Keratinocyte (primary cell): ENCODE results near the gene ZNRF1. TPM values are rescaled to one million over a fixed set of nuclear protein-coding genes. Genes with fewer than 3 reads are reported as not detected.

Source experiments
- DNase-seq: peaks from one replicate; pipeline ENCODE4 v3.0.0-alpha.2; 2011; ENCODE audit warnings: low read depth, missing footprints, low spot score
- FAIRE-seq: peaks from 2 replicates; lab custom pipeline; 2011; peaks lifted over from hg19 to GRCh38; lab: Jason Lieb, UNC
- H2AFZ ChIP-seq: 2 replicates; pipeline ENCODE4 v1.6.0; 2012; ENCODE audit warnings: low read length, control low read depth, inconsistent platforms; ENCODE audit not compliant: control insufficient read depth
- H3K27ac ChIP-seq: 2 replicates; pipeline ENCODE4 v1.5.1; 2011; ENCODE audit warnings: low read length; ENCODE audit not compliant: control insufficient read depth, insufficient read depth
- H3K27me3 ChIP-seq: 3 replicates; pipeline ENCODE4 v1.6.0; 2011; ENCODE audit warnings: low read length; ENCODE audit not compliant: control insufficient read depth, insufficient read depth; ENCODE audit errors: extremely low read depth
- H3K36me3 ChIP-seq, 2 experiments: 2 replicates in 1 of 2; 3 replicates in 1 of 2; pipeline ENCODE4 v1.5.1; 2011; ENCODE audit warnings: low read length in 2 of 2, mild to moderate bottlenecking in 1 of 2; ENCODE audit not compliant: control insufficient read depth in 2 of 2, insufficient read depth in 2 of 2; ENCODE audit errors: extremely low read depth in 1 of 2
- H3K4me1 ChIP-seq: 3 replicates; pipeline ENCODE4 v1.5.1; 2011; ENCODE audit warnings: low read length; ENCODE audit not compliant: control insufficient read depth, insufficient read depth; ENCODE audit errors: extremely low read depth
- H3K4me2 ChIP-seq: 3 replicates; pipeline ENCODE4 v1.6.0; 2011; ENCODE audit warnings: low read depth, low read length; ENCODE audit not compliant: control insufficient read depth, insufficient read depth; ENCODE audit errors: extremely low read depth
- H3K4me3 ChIP-seq, 3 experiments: fragments of 200-600 bp in 1 of 3; sonication (generic) in 1 of 3; 2 replicates in 2 of 3; 3 replicates in 1 of 3; pipeline ENCODE4 v1.5.1; 2011 to 2016; ENCODE audit warnings: low read length in 3 of 3, mild to moderate bottlenecking in 3 of 3, control low read depth in 2 of 3, inconsistent platforms in 1 of 3, low read depth in 1 of 3, mixed read lengths in 1 of 3, mixed run types in 1 of 3, moderate library complexity in 1 of 3; ENCODE audit not compliant: control insufficient read depth in 2 of 3, insufficient read depth in 2 of 3; ENCODE audit errors: extremely low read depth in 1 of 3
- H3K79me2 ChIP-seq: 2 replicates; pipeline ENCODE4 v1.6.0; 2012; ENCODE audit warnings: low read length; ENCODE audit not compliant: control insufficient read depth, insufficient read depth
- H3K9ac ChIP-seq: 3 replicates; pipeline ENCODE4 v1.6.0; 2011; ENCODE audit warnings: low read length; ENCODE audit not compliant: control insufficient read depth, insufficient read depth; ENCODE audit errors: extremely low read depth
- H3K9me1 ChIP-seq: 3 replicates; pipeline ENCODE4 v1.6.0; 2011; ENCODE audit warnings: low read length; ENCODE audit not compliant: control insufficient read depth, insufficient read depth; ENCODE audit errors: extremely low read depth
- H3K9me3 ChIP-seq: 2 replicates; pipeline ENCODE4 v1.5.1; 2012; ENCODE audit warnings: low read depth, low read length; ENCODE audit not compliant: control insufficient read depth
- H4K20me1 ChIP-seq: 3 replicates; pipeline ENCODE4 v1.6.0; 2011; ENCODE audit warnings: low read length; ENCODE audit not compliant: control insufficient read depth, insufficient read depth; ENCODE audit errors: extremely low read depth
- EZH2 ChIP-seq: IDR thresholded peaks from one replicate; pipeline ENCODE4 v1.6.1; 2012; ENCODE audit warnings: inconsistent platforms, mild to moderate bottlenecking, low read length, moderate library complexity
- dilution Hi-C: fragments of 300-500 bp; cut with MboI; formaldehyde crosslinking; loops from one replicate; pipeline ENCODE4 v1.7.0; 2020; ENCODE audit warnings: low sequenced_read_pairs; ENCODE audit not compliant: extremely low pct_ligation_motif_present
- polyA plus RNA-seq, 5 experiments: library from polyadenylated mRNA; depleted of rRNA in 3 of 5; stranded (reverse) in 3 of 5; stranded (forward) in 1 of 5; unstranded in 1 of 5; fragments of >200 nt; gene quantifications; 1 replicate in 1 of 5; 2 replicates in 3 of 5; 3 replicates in 1 of 5; pipeline versions ENCODE4 v1.2.1 to v1.2.3, GENCODE V29; 2011 to 2012; ENCODE audit warnings: missing spikeins in 2 of 5, low read depth in 1 of 5, low replicate concordance in 1 of 5
- TF ChIP-seq, protein P1 (sequence below), 3 experiments: IDR thresholded peaks in 1 of 3; conservative IDR thresholded peaks in 1 of 3; optimal IDR thresholded peaks in 1 of 3; 2 replicates in 2 of 3; 3 replicates in 1 of 3; pipeline versions ENCODE3 to v1.5.1; 2011; ENCODE audit warnings: low read length in 3 of 3, mild to moderate bottlenecking in 3 of 3, moderate library complexity in 2 of 3, control low read depth in 1 of 3, inconsistent platforms in 1 of 3; ENCODE audit not compliant: insufficient read depth in 2 of 3; ENCODE audit errors: extremely low read depth in 1 of 3

The ZNRF1 gene
- polyA plus RNA-seq, 1 donor (not counting 4 experiments of a cell fraction or from before 2014, with no cell fraction given) = 19.1 TPM

DNA sequence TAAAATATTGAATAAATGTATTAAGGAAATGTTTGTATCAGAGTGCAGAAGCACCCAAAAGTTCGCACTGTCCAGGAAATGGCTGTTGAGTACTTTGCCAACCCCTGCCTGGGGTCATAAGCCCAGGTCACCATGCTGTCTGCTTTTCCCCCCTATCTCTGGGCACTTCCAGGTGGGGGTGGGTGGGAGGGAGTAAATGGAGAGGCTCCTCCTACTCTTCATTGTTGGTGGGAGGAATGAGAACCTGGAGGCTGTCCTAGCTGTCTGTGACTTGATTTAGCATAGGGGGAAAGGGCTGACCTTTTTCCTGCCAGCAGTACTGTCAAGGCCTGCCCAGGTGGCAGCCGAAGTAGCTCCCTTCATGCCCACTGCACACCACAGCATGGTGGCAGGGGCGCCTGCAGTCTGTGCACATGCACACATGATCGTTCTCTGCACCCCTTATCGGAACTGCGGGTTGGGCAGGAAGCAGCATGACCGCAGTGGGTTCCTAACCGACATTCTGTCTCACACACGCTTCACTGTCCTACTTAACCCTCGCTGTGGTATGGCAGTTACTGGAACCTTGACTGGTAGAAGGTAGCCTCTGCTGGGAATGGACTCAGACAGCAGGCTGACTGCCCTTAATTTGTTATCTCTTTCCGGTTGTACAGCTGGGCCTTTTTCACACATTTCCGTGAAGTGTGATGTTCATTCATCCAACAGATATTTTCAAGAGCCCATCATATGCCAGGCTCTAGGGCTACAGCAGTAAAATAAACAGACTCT lies 76.3 kb downstream of the ZNRF1 start:
- no peak for TF ChIP-seq EZH2
- TF ChIP-seq, protein P1, sequence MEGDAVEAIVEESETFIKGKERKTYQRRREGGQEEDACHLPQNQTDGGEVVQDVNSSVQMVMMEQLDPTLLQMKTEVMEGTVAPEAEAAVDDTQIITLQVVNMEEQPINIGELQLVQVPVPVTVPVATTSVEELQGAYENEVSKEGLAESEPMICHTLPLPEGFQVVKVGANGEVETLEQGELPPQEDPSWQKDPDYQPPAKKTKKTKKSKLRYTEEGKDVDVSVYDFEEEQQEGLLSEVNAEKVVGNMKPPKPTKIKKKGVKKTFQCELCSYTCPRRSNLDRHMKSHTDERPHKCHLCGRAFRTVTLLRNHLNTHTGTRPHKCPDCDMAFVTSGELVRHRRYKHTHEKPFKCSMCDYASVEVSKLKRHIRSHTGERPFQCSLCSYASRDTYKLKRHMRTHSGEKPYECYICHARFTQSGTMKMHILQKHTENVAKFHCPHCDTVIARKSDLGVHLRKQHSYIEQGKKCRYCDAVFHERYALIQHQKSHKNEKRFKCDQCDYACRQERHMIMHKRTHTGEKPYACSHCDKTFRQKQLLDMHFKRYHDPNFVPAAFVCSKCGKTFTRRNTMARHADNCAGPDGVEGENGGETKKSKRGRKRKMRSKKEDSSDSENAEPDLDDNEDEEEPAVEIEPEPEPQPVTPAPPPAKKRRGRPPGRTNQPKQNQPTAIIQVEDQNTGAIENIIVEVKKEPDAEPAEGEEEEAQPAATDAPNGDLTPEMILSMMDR (optimal IDR thresholded peaks at IDR 0.05 in 1 of 3, IDR thresholded peaks at IDR 0.05 in 1 of 3, conservative IDR thresholded peaks at IDR 0.05 in 1 of 3; ENCODE audit: extremely low read depth in 1 of 3, insufficient read depth in 2 of 3, low read length in 3 of 3) = no peak
- H3K27me3 ChIP-seq = no peaks in the 10 kb centered on the region
- dilution Hi-C loops = no loop called here
- no peaks in the 10 kb centered on the region for H3K9me3 ChIP-seq
- H3K4me2 ChIP-seq = no peak overlapping the region
- H3K27ac ChIP-seq = no peak overlapping the region
- peaks cover 44% of the 10 kb centered on the region for H3K79me2 ChIP-seq
- H3K4me1 ChIP-seq = no peaks in the 10 kb centered on the region
- no peak overlapping the region for H3K9ac ChIP-seq
- no peaks in the 10 kb centered on the region for H3K36me3 ChIP-seq
- FAIRE-seq (no peak), DNase-seq (no peak)
- H2AFZ ChIP-seq = no peak overlapping the region
- no peak overlapping the region for H3K4me3 ChIP-seq
- H3K9me1 ChIP-seq = no peaks in the 10 kb centered on the region
- H4K20me1 ChIP-seq = no peaks in the 10 kb centered on the region

DNA sequence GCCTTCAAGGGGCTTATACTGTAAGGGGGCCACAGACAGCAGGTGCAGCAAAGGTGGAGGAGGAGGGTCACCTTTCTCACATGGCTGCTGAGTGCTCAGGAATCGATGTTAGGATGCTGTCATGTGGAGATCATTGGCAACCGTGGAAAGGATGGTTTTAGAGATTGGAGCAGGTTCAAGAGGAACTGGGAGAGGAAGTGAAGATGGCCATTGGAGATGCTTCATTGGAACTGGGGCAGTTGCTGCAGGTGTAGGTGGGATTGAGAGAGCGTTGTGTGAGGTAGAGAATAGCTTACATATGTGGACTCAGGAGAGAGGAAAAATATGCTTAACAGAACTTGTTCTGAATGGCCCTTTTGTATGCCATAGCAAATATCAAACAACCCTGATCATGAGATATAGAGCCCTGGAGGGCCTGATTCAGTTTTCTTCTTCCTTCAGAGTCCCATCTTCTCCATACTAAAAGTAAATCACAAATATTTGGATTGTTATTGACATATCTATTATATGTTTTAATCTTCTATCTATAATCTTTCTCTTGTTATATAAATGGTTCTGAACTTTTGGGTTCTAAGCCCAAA lies 77.0 kb downstream of the ZNRF1 start:
- no peaks in the 10 kb centered on the region for H3K36me3 ChIP-seq
- no peak overlapping the region for H3K27ac ChIP-seq
- H3K27me3 ChIP-seq = no peaks in the 10 kb centered on the region
- no peaks in the 10 kb centered on the region for H3K9me1 ChIP-seq
- H3K4me1 ChIP-seq = peaks cover 3% of the 10 kb centered on the region
- TF ChIP-seq, protein P1 (optimal IDR thresholded peaks at IDR 0.05 in 1 of 3, IDR thresholded peaks at IDR 0.05 in 1 of 3, conservative IDR thresholded peaks at IDR 0.05 in 1 of 3; ENCODE audit: extremely low read depth in 1 of 3, insufficient read depth in 2 of 3, low read length in 3 of 3) = no peak
- no peak for TF ChIP-seq EZH2
- no peak overlapping the region for H2AFZ ChIP-seq
- H3K4me3 ChIP-seq = no peak overlapping the region
- H4K20me1 ChIP-seq = no peaks in the 10 kb centered on the region
- no peak for FAIRE-seq
- H3K4me2 ChIP-seq = no peak overlapping the region
- no peak overlapping the region for H3K9ac ChIP-seq
- peaks cover 41% of the 10 kb centered on the region for H3K79me2 ChIP-seq
- dilution Hi-C loops = no loop called here
- H3K9me3 ChIP-seq = no peaks in the 10 kb centered on the region
- no peak for DNase-seq
